Myocyte (in vitro differentiated cells): ENCODE measurements around the gene ECT2. TPM values are rescaled to one million over a fixed set of nuclear protein-coding genes. Genes with fewer than 3 reads are reported as not detected.
"Not testable (repeated sequence)": the region's sequence is repeated elsewhere in the genome, so short reads cannot be mapped to it uniquely, and the experiment has no call there.

Experiments used
- DNase-seq: peaks from one replicate; pipeline ENCODE4 v3.0.0-alpha.2; 2012; ENCODE audit warnings: low read depth
- total RNA-seq: library from RNA; depleted of rRNA; stranded (reverse); fragments of >200 nt; gene quantifications from 2 replicates; pipeline ENCODE4 v1.2.3, GENCODE V29; 2014

Gene ECT2
- total RNA-seq, 1 donor from 2014 or later, result 59.8 TPM

GRCh38 chr3:172808969-172809546 is 58.5 kb downstream of the ECT2 start:
- peak; percentile 34 for DNase-seq

GRCh38 chr3:172811099-172811498 is 60.6 kb downstream of the ECT2 start:
- no peak for DNase-seq

GRCh38 chr3:172813462-172813861 is 62.9 kb downstream of the ECT2 start:
- DNase-seq, result no peak

GRCh38 chr3:172814738-172815137 is 64.2 kb downstream of the ECT2 start:
- DNase-seq, result peak; percentile 35

GRCh38 chr3:172815857-172816256 is 65.3 kb downstream of the ECT2 start:
- no peak for DNase-seq

GRCh38 chr3:172816281-172816680 is 65.8 kb downstream of the ECT2 start:
- no peak for DNase-seq

- DNase-seq, result no peak
Measured at GRCh38 chr3:172816968-172817367, 66.4 kb downstream of the ECT2 start.

GRCh38 chr3:172820492-172820891 is 70.0 kb downstream of the ECT2 start:
- DNase-seq, result no peak

- DNase-seq, result no peak
Measured at GRCh38 chr3:172824229-172824628, 73.7 kb downstream of the ECT2 start.

GRCh38 chr3:172827231-172827630 is 76.7 kb downstream of the ECT2 start:
- DNase-seq, result not testable (repeated sequence)

GRCh38 chr3:172832983-172833382 is 82.5 kb downstream of the ECT2 start:
- DNase-seq, result no peak

GRCh38 chr3:172836390-172836997 is 86.0 kb downstream of the ECT2 start:
- DNase-seq, result peak; percentile 70

- no peak for DNase-seq
Measured at GRCh38 chr3:172839679-172840078, 89.2 kb downstream of the ECT2 start.

GRCh38 chr3:172840463-172840862 is 89.9 kb downstream of the ECT2 start:
- DNase-seq, result no peak

GRCh38 chr3:172840913-172841312 is 90.4 kb downstream of the ECT2 start:
- DNase-seq, result no peak

GRCh38 chr3:172844428-172844827 is 93.9 kb downstream of the ECT2 start:
- no peak for DNase-seq

GRCh38 chr3:172846103-172846561 is 95.6 kb downstream of the ECT2 start:
- peak; percentile 16 for DNase-seq

- DNase-seq, result no peak
Measured at GRCh38 chr3:172846706-172847105, 96.2 kb downstream of the ECT2 start.

GRCh38 chr3:172847292-172847691 is 96.8 kb downstream of the ECT2 start:
- DNase-seq, result no peak

- DNase-seq, result no peak
Measured at GRCh38 chr3:172848910-172849309, 98.4 kb downstream of the ECT2 start.

GRCh38 chr3:172853005-172853404 is 102.5 kb downstream of the ECT2 start:
- DNase-seq, result no peak

- DNase-seq, result no peak
Measured at GRCh38 chr3:172853921-172854666, 103.6 kb downstream of the ECT2 start.

GRCh38 chr3:172855037-172855436 is 104.5 kb downstream of the ECT2 start:
- no peak for DNase-seq
